Glutamatergic neuron (in vitro differentiated cells): ENCODE data around the gene LRP6. TPM values are rescaled to one million over a fixed set of nuclear protein-coding genes. Genes with fewer than 3 reads are reported as not detected.

Experiments
- DNase-seq: peaks from one replicate; pipeline ENCODE4 v3.0.0; 2022
- H3K27ac Mint-ChIP-seq: one replicate; pipeline ENCODE4 v1.8.0; 2020; ENCODE audit warnings: mild to moderate bottlenecking, mixed read lengths, inconsistent platforms; ENCODE audit not compliant: unreplicated experiment
- H3K27me3 Mint-ChIP-seq: one replicate; pipeline ENCODE4 v1.8.0; 2020; ENCODE audit warnings: mild to moderate bottlenecking, moderate library complexity, mixed read lengths, inconsistent platforms; ENCODE audit not compliant: unreplicated experiment
- H3K36me3 Mint-ChIP-seq: one replicate; pipeline ENCODE4 v1.8.0; 2020; ENCODE audit warnings: mild to moderate bottlenecking, mixed read lengths, inconsistent platforms; ENCODE audit not compliant: unreplicated experiment
- H3K4me1 Mint-ChIP-seq: one replicate; pipeline ENCODE4 v1.8.0; 2020; ENCODE audit warnings: mild to moderate bottlenecking, low read depth, mixed read lengths, inconsistent platforms; ENCODE audit not compliant: unreplicated experiment
- H3K4me3 Mint-ChIP-seq: one replicate; pipeline ENCODE4 v1.8.0; 2020; ENCODE audit warnings: mild to moderate bottlenecking, mixed read lengths, inconsistent platforms; ENCODE audit not compliant: unreplicated experiment
- H3K9me3 Mint-ChIP-seq: one replicate; pipeline ENCODE4 v1.8.0; 2020; ENCODE audit warnings: mild to moderate bottlenecking, moderate library complexity, mixed read lengths, inconsistent platforms; ENCODE audit not compliant: unreplicated experiment
- CTCF ChIP-seq: fragments of 200-600 bp; sonication (generic); IDR thresholded peaks from one replicate; pipeline ENCODE4 v1.5.0; 2021; ENCODE audit not compliant: partially characterized antibody, unreplicated experiment
- total RNA-seq: library from RNA; stranded (reverse); fragmentation: NEBNext Ultra II Directional; extraction: Animal tissue kit (Norgen Biotek cat#: 25700); gene quantifications from one replicate; pipeline ENCODE4 v1.2.1, GENCODE V29; 2021; ENCODE audit not compliant: unreplicated experiment

The LRP6 gene
- total RNA-seq, 1 donor from 2014 or later = 48.3 TPM

- no peak for TF ChIP-seq CTCF
- no peak for DNase-seq
- no peak overlapping the region for H3K27ac Mint-ChIP-seq
- H3K9me3 Mint-ChIP-seq = no peaks in the 10 kb centered on the region
- H3K4me1 Mint-ChIP-seq = no peaks in the 10 kb centered on the region
- H3K27me3 Mint-ChIP-seq = peaks cover 5% of the 10 kb centered on the region
- H3K36me3 Mint-ChIP-seq = no peaks in the 10 kb centered on the region
- no peak overlapping the region for H3K4me3 Mint-ChIP-seq
Observed at GRCh38 chr12:12180575-12180974, 86.3 kb downstream of the LRP6 start.

GRCh38 chr12:12180136-12180535 is 86.7 kb downstream of the LRP6 start:
- no peaks in the 10 kb centered on the region for H3K4me1 Mint-ChIP-seq
- DNase-seq = no peak
- no peak overlapping the region for H3K27ac Mint-ChIP-seq
- peaks cover 5% of the 10 kb centered on the region for H3K27me3 Mint-ChIP-seq
- H3K36me3 Mint-ChIP-seq = no peaks in the 10 kb centered on the region
- no peaks in the 10 kb centered on the region for H3K9me3 Mint-ChIP-seq
- no peak for TF ChIP-seq CTCF
- H3K4me3 Mint-ChIP-seq = no peak overlapping the region

GRCh38 chr12:12178559-12178958 is 88.3 kb downstream of the LRP6 start:
- no peak for TF ChIP-seq CTCF
- Mint-ChIP-seq H3K4me1 (no peaks in the 10 kb centered on the region), H3K4me3 (no peak overlapping the region), H3K36me3 (no peaks in the 10 kb centered on the region), H3K27ac (no peak overlapping the region), H3K27me3 (no peaks in the 10 kb centered on the region), H3K9me3 (no peaks in the 10 kb centered on the region)
- DNase-seq = no peak

GRCh38 chr12:12176402-12176801 is 90.4 kb downstream of the LRP6 start:
- TF ChIP-seq CTCF = no peak
- Mint-ChIP-seq H3K36me3 (no peaks in the 10 kb centered on the region), H3K4me1 (no peaks in the 10 kb centered on the region), H3K27ac (no peak overlapping the region), H3K4me3 (no peak overlapping the region), H3K9me3 (no peaks in the 10 kb centered on the region), H3K27me3 (no peaks in the 10 kb centered on the region)
- DNase-seq = no peak

- Mint-ChIP-seq H3K4me3 (no peak overlapping the region), H3K27me3 (no peaks in the 10 kb centered on the region), H3K9me3 (peaks cover 1% of the 10 kb centered on the region), H3K27ac (no peak overlapping the region), H3K4me1 (no peaks in the 10 kb centered on the region), H3K36me3 (no peaks in the 10 kb centered on the region)
- no peak for TF ChIP-seq CTCF
- DNase-seq = no peak
Observed at GRCh38 chr12:12171991-12172511, 94.8 kb downstream of the LRP6 start.
